Ovary (tissue), 9 donors: ENCODE measurements around the gene PTCHD1. TPM values are rescaled to one million over a fixed set of nuclear protein-coding genes. Genes with fewer than 3 reads are reported as not detected.

Experiments
- DNase-seq, 5 donors: peaks; one replicate each; pipeline ENCODE4 v3.0.0-alpha.2; 2019 to 2020
- H3K27ac ChIP-seq, 2 donors: fragments of 200-600 bp; one replicate each; pipeline versions ENCODE4 v1.5.1 to v1.8.0; 2019 to 2022
- H3K27me3 ChIP-seq: fragments of 200-600 bp; one replicate; pipeline ENCODE4 v1.8.0; 2022
- H3K36me3 ChIP-seq: fragments of 200-600 bp; sonication (generic); one replicate; pipeline ENCODE4 v1.5.1; 2019
- H3K4me1 ChIP-seq: one replicate; pipeline ENCODE4 v1.8.1; 2013; ENCODE audit warnings: mild to moderate bottlenecking, moderate library complexity; ENCODE audit not compliant: insufficient read depth
- H3K4me3 ChIP-seq: fragments of 200-600 bp; sonication (generic); one replicate; pipeline ENCODE4 v1.5.1; 2017
- H3K9me3 ChIP-seq, 2 donors: fragments of 200-600 bp in 1 of 2; sonication (generic) in 1 of 2; one replicate each; pipeline versions ENCODE4 v1.5.1 to v1.8.1; 2013 to 2019; ENCODE audit warnings: mild to moderate bottlenecking in 1 of 2, moderate library complexity in 1 of 2
- EP300 ChIP-seq: sonication (generic); formaldehyde crosslinking; IDR thresholded peaks from one replicate; pipeline ENCODE4 v1.6.1; 2017; ENCODE audit warnings: antibody characterized with exemption
- POLR2A ChIP-seq: fragments of 450-650 bp; IDR thresholded peaks from one replicate; pipeline ENCODE4 v1.6.1; 2017; ENCODE audit warnings: antibody characterized with exemption, mild to moderate bottlenecking, moderate library complexity
- WGBS, 3 donors: extraction: QIAGEN DNeasy Blood & Tissue Kit in 1 of 3; methylation state at CpG; one replicate each; pipeline versions ENCODE4 v1.1.5 to v1.1.7; 2013 to 2017; 5-methylcytosine and 5-hydroxymethylcytosine counted together
- intact Hi-C, 4 donors: fragments of 100-400 bp; cut with DNase I; formaldehyde crosslinking; loops; one replicate each; pipeline versions ENCODE4 v1.11.0 to v1.15.1; 2022 to 2023
- polyA plus RNA-seq, 2 donors: library from polyadenylated mRNA; stranded (reverse); fragments of 200-250 nt in 1 of 2; fragments of 350-450 nt in 1 of 2; fragmentation: Illumina TruSeq in 1 of 2; extraction: RNeasy Lipid Tissue Mini Kit (QIAGEN cat#74804) in 1 of 2; gene quantifications; one replicate each; pipeline ENCODE4 v1.2.3, GENCODE V29; 2013 to 2014
- total RNA-seq, 7 donors: library from RNA; depleted of rRNA in 2 of 7; stranded (reverse); fragments of >200 nt in 2 of 7; fragmentation: NEBNext Ultra II Directional in 3 of 7; extraction: Animal tissue kit (Norgen Biotek cat#: 25700) in 3 of 7; gene quantifications; one replicate each; pipeline versions ENCODE4 v1.1.0 to v1.2.4, GENCODE V29; 2016 to 2023
- TF ChIP-seq, protein P1 (sequence below), 3 donors: fragments of 450-650 bp in 2 of 3; fragments of 200-600 bp in 1 of 3; IDR thresholded peaks; one replicate each; pipeline versions ENCODE4 v1.5.1 to v1.8.0; 2016 to 2022; ENCODE audit warnings: antibody characterized with exemption in 3 of 3, mild to moderate bottlenecking in 1 of 3
- donor health status: DM: no; HTN: no; CAD: no; lungs with moderate emphysema.
- donor health status: DM: no; HTN: no; CAD: no.
- donor health status: Bipolar disorder and iron deficiency.
- donor health status: DM: yes; HTN: yes; CAD: no.
- donor health status: DM: no; HTN: no; CAD: no.
- donor health status: DM: yes; HTN: yes; CAD: no.

Gene PTCHD1
- total and polyA plus RNA-seq, 9 donors: under 0.01 to 1.0 (median 0.03) TPM; not detected in 3

DNA sequence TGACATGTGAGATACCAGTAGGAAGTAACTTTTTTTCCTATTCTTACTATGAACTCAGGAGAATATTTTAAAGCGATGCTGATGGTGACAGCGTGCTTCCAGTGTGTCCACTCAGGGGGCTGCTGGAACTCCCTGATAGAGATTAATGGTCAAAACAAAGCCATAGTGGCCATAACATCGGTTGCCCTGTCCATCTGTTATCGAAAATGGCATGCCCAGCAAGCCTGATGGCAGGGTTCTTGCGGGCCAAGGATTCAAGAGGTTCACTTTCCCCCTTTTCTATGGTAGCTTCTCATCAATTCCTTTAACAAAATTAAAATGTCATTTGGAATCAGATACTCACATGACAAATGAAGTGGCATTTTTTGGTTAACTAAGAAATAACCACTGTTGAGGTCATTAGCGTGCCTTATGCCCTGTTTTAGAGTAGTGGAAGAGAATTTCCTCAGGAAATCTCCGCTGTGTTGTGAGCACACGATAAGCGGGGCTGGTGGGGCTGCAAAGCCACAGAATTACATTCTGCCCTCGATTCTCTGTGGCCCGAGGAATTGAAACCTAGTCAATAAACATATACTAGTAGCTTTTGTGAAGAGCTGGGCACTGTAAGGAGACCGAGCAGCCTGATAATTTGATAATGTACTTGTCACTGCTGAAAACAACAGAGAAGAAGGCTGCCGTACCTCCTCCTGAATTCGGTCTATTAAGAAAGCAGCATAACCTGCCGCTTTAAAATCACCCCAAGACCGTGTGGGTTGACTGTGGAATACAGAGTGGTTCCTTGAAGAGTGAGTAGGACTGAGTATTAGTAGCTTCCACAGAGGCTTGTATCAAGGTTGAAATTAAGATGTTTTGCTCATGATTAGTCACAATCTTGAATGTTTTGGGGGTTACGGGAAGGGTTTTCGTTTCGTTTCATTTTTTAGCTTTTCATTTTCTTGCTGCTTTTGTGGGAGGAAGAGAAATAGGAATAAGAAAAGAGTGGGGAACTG is 46.7 kb downstream of the PTCHD1 start:
- no peaks in the 10 kb centered on the region for H3K9me3 ChIP-seq
- intact Hi-C loops: no loop called here
- H3K4me3 ChIP-seq: no peak overlapping the region
- DNase-seq: no peak
- no peaks in the 10 kb centered on the region for H3K4me1 ChIP-seq
- H3K36me3 ChIP-seq: no peaks in the 10 kb centered on the region
- TF ChIP-seq, protein P1, sequence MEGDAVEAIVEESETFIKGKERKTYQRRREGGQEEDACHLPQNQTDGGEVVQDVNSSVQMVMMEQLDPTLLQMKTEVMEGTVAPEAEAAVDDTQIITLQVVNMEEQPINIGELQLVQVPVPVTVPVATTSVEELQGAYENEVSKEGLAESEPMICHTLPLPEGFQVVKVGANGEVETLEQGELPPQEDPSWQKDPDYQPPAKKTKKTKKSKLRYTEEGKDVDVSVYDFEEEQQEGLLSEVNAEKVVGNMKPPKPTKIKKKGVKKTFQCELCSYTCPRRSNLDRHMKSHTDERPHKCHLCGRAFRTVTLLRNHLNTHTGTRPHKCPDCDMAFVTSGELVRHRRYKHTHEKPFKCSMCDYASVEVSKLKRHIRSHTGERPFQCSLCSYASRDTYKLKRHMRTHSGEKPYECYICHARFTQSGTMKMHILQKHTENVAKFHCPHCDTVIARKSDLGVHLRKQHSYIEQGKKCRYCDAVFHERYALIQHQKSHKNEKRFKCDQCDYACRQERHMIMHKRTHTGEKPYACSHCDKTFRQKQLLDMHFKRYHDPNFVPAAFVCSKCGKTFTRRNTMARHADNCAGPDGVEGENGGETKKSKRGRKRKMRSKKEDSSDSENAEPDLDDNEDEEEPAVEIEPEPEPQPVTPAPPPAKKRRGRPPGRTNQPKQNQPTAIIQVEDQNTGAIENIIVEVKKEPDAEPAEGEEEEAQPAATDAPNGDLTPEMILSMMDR (IDR thresholded peaks at IDR 0.05): no peak
- TF ChIP-seq EP300 (no peak), POLR2A (no peak)
- no peak overlapping the region for H3K27ac ChIP-seq
- WGBS, 3 donors: 79 to 80% (median 79%) methylated on average over 19 of the region's 19 CpGs
- H3K27me3 ChIP-seq: no peaks in the 10 kb centered on the region

DNA sequence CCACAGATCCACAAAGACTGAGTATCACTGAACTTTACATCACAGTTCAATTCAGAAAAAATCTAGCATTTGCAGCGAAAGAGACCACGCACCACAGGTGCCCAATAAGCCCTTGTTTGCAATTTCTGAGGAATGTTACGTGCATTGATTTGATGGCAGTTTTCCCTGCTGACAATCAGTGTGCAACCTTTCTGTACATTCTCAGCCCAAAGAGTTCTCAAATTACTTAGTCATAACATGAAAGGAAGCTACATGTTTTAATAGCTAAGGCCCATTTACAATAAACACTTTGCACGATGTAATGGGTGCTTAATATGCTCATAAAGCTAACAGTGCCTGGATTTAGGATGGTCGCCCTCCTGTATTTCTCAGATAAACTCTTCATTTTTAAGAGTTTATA is 47.9 kb downstream of the PTCHD1 start:
- Histone ChIP-seq H3K27ac (no peak overlapping the region), H3K36me3 (no peaks in the 10 kb centered on the region), H3K27me3 (no peaks in the 10 kb centered on the region), H3K4me3 (no peak overlapping the region), H3K4me1 (no peaks in the 10 kb centered on the region), H3K9me3 (no peaks in the 10 kb centered on the region)
- intact Hi-C loops: no loop called here
- TF ChIP-seq EP300 (no peak), POLR2A (no peak)
- TF ChIP-seq, protein P1 (IDR thresholded peaks at IDR 0.05): no peak
- no peak for DNase-seq
- 65 to 70% (median 67%) methylated on average over 5 of the region's 5 CpGs for whole genome bisulfite sequencing, 3 donors

DNA sequence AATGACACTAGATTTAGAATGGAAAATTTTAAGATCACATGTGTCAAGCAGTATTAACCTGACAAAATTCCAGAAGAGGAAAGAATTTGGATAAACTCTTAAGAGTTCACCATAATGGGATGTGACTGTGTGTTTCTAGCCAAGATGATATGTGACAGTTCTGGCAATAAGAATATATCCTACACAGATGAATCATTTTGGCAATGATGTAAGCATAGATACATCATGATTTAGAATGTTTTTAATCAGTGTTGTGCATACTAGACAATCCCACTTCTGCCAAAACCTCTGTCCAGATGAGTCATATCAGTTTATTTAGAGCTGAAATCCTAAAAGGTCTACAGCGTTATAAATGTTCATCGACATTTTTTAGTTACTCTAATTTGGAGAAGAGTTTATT is 48.8 kb downstream of the PTCHD1 start:
- Histone ChIP-seq H3K36me3 (no peaks in the 10 kb centered on the region), H3K27ac (no peak overlapping the region), H3K4me1 (no peaks in the 10 kb centered on the region), H3K4me3 (no peak overlapping the region), H3K9me3 (no peaks in the 10 kb centered on the region), H3K27me3 (no peaks in the 10 kb centered on the region)
- TF ChIP-seq POLR2A (no peak), EP300 (no peak)
- TF ChIP-seq, protein P1 (IDR thresholded peaks at IDR 0.05): no peak
- no peak for DNase-seq
- WGBS, 3 donors: 34 to 47% (median 44%) methylated on average over 2 of the region's 2 CpGs
- intact Hi-C loops: no loop called here

DNA sequence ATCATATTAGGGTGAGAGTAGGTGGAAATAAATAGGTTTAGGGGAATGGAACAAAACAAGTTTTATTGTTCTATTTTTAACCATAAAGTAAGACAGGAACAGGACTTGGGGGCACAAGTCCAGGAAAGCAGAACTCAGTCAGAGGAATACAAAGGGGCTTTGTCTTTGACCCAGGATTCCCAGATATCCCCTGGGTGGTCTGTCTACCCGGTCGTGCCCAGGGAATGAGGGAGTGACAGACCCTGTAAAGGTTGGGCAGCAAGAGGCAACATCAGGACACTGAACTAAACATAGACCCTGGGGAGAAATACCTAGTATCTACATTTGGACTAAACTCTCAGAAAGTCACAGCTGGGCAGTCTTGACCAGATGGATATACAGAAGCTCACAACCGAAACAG is 50.6 kb downstream of the PTCHD1 start:
- Histone ChIP-seq H3K4me3 (no peak overlapping the region), H3K9me3 (no peaks in the 10 kb centered on the region), H3K36me3 (no peaks in the 10 kb centered on the region), H3K27me3 (no peaks in the 10 kb centered on the region), H3K27ac (no peak overlapping the region), H3K4me1 (no peaks in the 10 kb centered on the region)
- no peak for DNase-seq
- TF ChIP-seq POLR2A: no peak
- no peak for TF ChIP-seq EP300
- TF ChIP-seq, protein P1 (IDR thresholded peaks at IDR 0.05): no peak
- WGBS, 3 donors: 52 to 62% (median 56%) methylated on average over 3 of the region's 3 CpGs
- intact Hi-C loops: no loop called here
